Measurements from ENCODE around the gene NAALADL2. TPM values are rescaled to one million over a fixed set of nuclear protein-coding genes. Genes with fewer than 3 reads are reported as not detected.

Gene NAALADL2
- total RNA-seq, 2 experiments from 2014 or later: 0.48 TPM; not detected in 1

DNA sequence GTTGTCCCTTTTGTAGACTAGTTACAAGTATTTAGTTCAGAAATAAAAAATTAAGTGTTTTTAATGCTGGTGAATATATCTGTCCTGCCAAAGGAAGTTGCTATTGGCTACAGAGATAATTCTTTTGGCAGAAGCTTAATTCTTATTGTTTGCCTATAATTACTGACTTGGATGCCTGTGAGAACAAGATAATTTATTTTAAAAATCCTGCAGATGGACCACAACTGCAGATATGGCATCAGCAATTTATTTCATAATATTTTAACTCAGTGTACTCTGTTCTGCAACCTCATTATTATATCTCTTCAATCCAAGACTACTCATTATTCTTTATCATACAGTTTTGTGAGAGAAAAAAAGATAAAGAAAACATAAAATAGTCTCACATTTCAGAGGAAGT lies 789.8 kb downstream of the NAALADL2 start:
- no peak for DNase-seq
- Mint-ChIP-seq H3K36me3 (no peaks in the 10 kb centered on the region), H3K9me3 (peaks cover 2% of the 10 kb centered on the region), H3K27ac (no peak overlapping the region), H3K4me1 (no peaks in the 10 kb centered on the region), H3K27me3 (no peaks in the 10 kb centered on the region), H3K4me3 (no peak overlapping the region)

DNA sequence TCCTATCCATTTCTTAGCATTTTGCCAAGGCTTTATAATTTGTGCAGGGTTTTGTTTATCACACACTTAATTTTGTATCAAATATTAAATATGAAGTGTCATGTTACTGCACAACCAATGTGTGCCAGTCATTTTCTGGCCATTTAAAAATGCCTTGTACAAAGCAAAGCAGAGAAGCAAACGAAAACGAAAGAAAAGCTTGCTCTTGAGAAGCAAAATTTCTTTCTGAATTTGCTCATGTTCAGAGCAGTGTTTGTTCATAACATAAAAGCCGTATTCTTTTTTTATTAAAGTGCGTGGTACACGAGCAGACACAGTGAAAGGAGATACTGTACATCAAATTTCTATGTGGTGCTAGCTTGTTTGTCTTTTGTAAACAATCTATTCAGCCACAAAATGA lies 792.6 kb downstream of the NAALADL2 start:
- Mint-ChIP-seq H3K36me3 (no peaks in the 10 kb centered on the region), H3K27me3 (no peaks in the 10 kb centered on the region), H3K4me3 (no peak overlapping the region), H3K27ac (no peak overlapping the region), H3K4me1 (no peaks in the 10 kb centered on the region), H3K9me3 (peaks cover 2% of the 10 kb centered on the region)
- DNase-seq: no peak

DNA sequence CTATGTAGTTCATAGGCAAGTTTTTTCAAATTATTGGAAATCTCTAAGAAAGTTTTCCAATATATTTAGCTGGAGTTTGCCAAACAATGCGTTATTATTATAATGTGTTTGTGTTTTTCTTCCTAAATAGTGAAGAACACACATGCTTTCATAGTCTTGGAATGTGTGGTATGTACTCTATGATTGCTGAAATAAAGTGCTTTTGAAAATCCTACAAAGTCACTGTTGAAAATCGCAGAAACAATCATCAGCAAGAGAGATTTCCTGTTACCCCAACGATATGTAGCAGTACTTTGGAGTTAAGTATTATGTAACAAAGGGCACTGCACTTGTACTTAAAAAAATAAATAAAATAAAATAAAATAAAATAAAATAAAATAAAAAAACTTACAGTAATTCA lies 796.2 kb downstream of the NAALADL2 start:
- peaks cover 2% of the 10 kb centered on the region for H3K9me3 Mint-ChIP-seq
- no peaks in the 10 kb centered on the region for H3K27me3 Mint-ChIP-seq
- no peak for DNase-seq
- no peaks in the 10 kb centered on the region for H3K36me3 Mint-ChIP-seq
- no peak overlapping the region for H3K27ac Mint-ChIP-seq
- no peak overlapping the region for H3K4me3 Mint-ChIP-seq
- H3K4me1 Mint-ChIP-seq: no peaks in the 10 kb centered on the region

DNA sequence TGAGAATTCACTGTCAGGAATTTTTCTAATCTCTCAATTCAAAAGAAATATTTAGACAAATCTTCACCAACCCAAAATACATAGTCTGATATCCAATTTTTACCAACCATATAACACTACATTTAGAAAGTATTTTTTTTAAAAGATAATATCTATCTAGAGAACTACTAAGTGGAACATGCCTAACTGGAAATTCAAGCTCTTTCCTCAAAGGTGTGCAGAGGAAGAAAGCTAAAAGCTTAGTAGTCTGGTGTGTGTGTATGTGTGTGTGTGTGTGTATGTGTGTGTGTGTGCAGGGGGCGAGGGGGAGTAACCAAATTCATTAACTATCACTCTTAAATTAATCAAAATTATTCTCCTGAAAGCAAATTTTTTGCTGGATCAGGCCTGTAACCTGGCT lies 797.3 kb downstream of the NAALADL2 start:
- Mint-ChIP-seq H3K9me3 (peaks cover 2% of the 10 kb centered on the region), H3K4me1 (no peaks in the 10 kb centered on the region), H3K4me3 (no peak overlapping the region), H3K36me3 (no peaks in the 10 kb centered on the region), H3K27ac (no peak overlapping the region), H3K27me3 (no peaks in the 10 kb centered on the region)
- DNase-seq: no peak

DNA sequence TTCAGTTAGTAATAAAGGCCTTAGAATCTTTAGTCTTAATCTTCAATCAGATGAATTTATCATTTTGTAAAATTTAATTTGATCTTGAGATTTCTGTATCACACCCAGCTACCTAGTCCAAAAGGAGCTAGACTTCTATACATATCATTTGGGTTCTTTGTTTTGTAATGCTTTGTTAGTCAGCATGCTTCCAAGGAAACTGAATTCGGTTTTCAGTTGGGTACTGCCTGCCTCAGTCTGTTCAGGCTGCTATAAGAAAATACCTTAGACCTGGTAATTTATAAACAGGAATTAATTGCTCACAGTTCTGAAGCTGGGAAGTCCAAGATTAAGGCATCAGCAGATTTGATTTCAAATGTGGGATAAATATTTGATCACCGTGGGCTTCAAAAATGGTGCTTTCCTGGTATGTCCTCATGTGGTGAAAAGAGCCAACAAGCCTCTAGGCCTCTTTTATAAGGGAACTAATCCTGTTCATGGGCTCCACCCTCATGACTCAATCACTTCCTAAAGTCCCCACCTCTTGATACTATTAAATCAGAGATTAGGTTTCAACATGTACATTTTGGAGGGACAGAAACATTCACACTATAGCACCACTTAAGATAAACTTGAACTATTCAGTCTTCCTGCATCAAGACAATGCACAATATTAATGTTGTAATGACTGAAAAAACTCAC lies 800.7 kb downstream of the NAALADL2 start:
- H3K27ac Mint-ChIP-seq: no peak overlapping the region
- no peaks in the 10 kb centered on the region for H3K4me1 Mint-ChIP-seq
- no peak for DNase-seq
- no peaks in the 10 kb centered on the region for H3K36me3 Mint-ChIP-seq
- no peak overlapping the region for H3K4me3 Mint-ChIP-seq
- H3K27me3 Mint-ChIP-seq: no peaks in the 10 kb centered on the region
- H3K9me3 Mint-ChIP-seq: no peaks in the 10 kb centered on the region

DNA sequence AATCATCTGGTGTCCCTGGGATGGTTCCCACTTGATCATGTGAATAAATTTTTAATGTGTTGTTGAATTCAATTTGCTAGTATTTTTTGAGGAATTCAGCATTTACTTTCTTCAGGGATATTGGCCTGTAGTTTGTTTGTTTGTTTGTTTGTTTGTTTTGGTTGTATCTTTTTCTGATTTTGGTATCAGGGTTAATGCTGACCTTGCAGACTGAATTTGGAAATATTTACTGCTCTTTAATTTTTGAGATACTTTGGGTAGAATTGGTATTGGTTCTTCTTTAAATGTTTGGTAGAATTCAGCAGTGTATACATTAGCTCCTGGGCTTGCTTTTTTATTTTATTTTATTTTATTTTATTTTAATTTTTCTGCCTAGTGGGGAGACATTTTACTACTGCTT lies 803.7 kb downstream of the NAALADL2 start:
- no peak overlapping the region for H3K27ac Mint-ChIP-seq
- H3K27me3 Mint-ChIP-seq: no peaks in the 10 kb centered on the region
- no peaks in the 10 kb centered on the region for H3K4me1 Mint-ChIP-seq
- no peak for DNase-seq
- no peaks in the 10 kb centered on the region for H3K9me3 Mint-ChIP-seq
- no peaks in the 10 kb centered on the region for H3K36me3 Mint-ChIP-seq
- H3K4me3 Mint-ChIP-seq: no peak overlapping the region

DNA sequence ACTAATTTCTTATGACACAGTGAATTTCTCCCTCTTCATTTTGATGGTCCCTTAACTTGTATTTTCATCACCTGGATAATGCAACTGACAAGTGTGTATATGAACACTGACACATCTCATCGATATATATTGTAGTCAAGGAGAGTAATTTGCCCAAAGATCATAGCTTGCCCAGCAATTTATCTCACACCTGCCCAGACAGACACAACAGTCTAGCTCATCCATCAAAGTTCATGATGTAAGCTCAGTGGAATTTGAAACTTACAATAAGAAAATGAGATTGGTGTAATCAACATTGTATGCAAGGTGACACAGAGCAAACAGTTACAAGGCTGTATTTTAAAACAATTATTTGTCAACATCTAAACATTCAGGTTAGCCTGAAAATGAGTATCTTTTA lies 805.8 kb downstream of the NAALADL2 start:
- Mint-ChIP-seq H3K27ac (no peak overlapping the region), H3K36me3 (no peaks in the 10 kb centered on the region), H3K4me1 (no peaks in the 10 kb centered on the region), H3K9me3 (no peaks in the 10 kb centered on the region), H3K27me3 (no peaks in the 10 kb centered on the region), H3K4me3 (no peak overlapping the region)
- DNase-seq: no peak

DNA sequence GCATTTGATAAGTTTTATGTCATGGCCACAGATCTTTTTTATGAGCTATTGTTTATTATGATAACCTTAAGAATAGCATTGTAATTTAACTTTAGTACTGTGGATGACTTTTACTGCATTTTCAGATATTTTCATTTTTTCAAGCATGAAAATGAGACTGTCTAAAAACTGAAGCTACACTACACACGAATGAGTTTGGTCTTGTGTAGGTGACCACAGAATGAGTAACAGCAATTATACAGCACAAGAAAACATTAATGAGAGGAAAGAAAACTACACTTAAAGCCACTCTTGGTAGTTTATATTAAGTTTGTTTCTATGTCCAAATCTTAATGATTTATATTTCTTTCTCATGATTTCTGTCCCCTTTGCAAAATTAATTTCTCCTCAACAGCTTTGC lies 809.2 kb downstream of the NAALADL2 start:
- no peaks in the 10 kb centered on the region for H3K27me3 Mint-ChIP-seq
- DNase-seq: no peak
- no peak overlapping the region for H3K27ac Mint-ChIP-seq
- H3K4me1 Mint-ChIP-seq: no peaks in the 10 kb centered on the region
- H3K36me3 Mint-ChIP-seq: no peaks in the 10 kb centered on the region
- no peak overlapping the region for H3K4me3 Mint-ChIP-seq
- H3K9me3 Mint-ChIP-seq: no peaks in the 10 kb centered on the region

DNA sequence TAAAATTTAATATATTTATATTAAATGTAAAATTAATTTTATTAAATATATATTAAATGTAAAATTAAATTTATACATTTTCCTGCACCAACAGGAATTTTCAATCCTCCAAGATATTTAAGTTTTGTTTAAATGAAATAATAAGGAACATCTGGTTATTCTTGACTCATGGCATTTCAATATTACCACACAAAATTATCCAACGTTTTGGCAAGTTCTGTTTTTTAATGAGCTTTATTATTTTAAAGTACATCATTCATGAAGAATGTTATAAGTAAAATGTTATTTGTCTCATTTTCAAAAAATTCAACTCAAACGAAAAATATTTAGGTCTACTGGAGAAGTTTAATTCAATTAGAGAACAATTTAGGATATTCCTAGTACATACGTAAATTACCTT lies 811.4 kb downstream of the NAALADL2 start:
- Mint-ChIP-seq H3K4me1 (no peaks in the 10 kb centered on the region), H3K9me3 (no peaks in the 10 kb centered on the region), H3K27ac (no peak overlapping the region), H3K27me3 (no peaks in the 10 kb centered on the region), H3K36me3 (no peaks in the 10 kb centered on the region), H3K4me3 (no peak overlapping the region)
- no peak for DNase-seq

DNA sequence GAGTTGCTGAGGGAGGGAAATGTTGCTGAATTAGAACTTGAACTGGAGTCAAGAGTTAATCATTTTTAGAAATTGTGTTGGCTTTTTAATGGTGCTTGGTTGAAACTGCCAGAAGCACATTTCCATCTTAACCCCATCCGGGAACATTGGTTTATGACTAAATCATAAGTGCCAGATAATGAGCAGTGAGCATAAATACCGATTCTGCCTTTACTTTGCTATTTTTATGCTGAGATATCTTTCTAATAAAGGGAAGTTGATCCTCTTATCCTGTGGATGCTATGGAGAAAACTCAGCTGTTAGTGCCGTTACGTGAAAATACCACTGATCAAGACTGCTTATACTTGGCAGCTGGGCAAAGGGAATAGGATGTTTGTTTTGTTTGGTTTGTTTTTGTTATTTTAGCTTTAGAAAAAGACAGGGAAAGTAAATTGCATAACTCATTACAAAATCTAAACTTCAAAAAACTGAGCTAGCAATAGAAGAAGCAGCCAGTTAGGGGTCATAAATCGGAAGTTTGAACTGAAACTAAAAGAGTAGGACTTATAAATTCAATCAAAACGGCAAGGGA lies 813.1 kb downstream of the NAALADL2 start:
- H3K27me3 Mint-ChIP-seq: no peaks in the 10 kb centered on the region
- H3K9me3 Mint-ChIP-seq: no peaks in the 10 kb centered on the region
- H3K4me3 Mint-ChIP-seq: no peak overlapping the region
- H3K4me1 Mint-ChIP-seq: no peaks in the 10 kb centered on the region
- H3K27ac Mint-ChIP-seq: no peak overlapping the region
- H3K36me3 Mint-ChIP-seq: no peaks in the 10 kb centered on the region
- no peak for DNase-seq

DNA sequence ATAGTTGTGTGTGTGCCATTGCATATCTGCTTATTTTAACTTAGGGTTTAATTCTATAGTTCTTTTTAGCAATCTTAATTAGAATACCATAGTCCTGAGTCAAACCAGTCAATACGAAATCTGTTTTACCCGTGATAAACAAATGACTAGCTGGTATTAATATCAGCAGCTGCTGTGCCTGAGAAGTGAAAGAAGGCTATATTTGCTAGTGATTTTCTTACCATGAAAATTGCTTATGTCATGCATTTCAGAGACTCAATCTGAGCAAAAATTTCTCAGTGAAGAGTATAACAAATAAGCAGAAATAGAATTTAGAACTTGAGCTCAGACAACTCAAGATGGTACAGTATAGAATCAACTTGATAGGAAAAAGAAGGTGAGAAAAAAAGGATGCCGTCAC lies 820.4 kb downstream of the NAALADL2 start:
- DNase-seq: no peak
- Mint-ChIP-seq H3K4me3 (no peak overlapping the region), H3K27me3 (no peaks in the 10 kb centered on the region)

DNA sequence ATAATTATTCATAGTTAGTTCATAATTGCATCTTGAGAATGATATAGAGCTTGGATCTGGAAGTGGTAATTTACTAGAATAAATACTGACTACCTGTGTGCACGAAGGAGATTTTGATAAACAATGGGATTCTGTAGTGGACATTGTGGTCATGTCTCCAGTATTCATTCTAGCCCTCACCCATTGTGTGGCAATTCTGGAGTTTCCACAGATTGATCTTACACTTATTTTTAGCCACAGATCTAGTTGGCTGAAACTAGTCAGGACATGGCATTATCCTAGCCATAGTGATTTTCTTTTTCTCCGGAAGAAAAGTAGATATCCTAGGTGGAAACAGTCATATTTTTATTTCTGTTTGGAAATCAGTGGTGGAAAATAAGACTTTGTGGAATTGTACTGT lies 833.1 kb downstream of the NAALADL2 start:
- H3K4me3 Mint-ChIP-seq: no peak overlapping the region
- no peak overlapping the region for H3K27ac Mint-ChIP-seq
- H3K36me3 Mint-ChIP-seq: no peaks in the 10 kb centered on the region
- no peaks in the 10 kb centered on the region for H3K4me1 Mint-ChIP-seq
- H3K27me3 Mint-ChIP-seq: no peaks in the 10 kb centered on the region
- H3K9me3 Mint-ChIP-seq: no peaks in the 10 kb centered on the region
- no peak for DNase-seq

More for the DNA sequence above, 820.4 kb downstream of the NAALADL2 start:
- H3K36me3 Mint-ChIP-seq: no peaks in the 10 kb centered on the region
- no peaks in the 10 kb centered on the region for H3K4me1 Mint-ChIP-seq
- H3K27ac Mint-ChIP-seq: no peak overlapping the region
- peaks cover 2% of the 10 kb centered on the region for H3K9me3 Mint-ChIP-seq

DNA sequence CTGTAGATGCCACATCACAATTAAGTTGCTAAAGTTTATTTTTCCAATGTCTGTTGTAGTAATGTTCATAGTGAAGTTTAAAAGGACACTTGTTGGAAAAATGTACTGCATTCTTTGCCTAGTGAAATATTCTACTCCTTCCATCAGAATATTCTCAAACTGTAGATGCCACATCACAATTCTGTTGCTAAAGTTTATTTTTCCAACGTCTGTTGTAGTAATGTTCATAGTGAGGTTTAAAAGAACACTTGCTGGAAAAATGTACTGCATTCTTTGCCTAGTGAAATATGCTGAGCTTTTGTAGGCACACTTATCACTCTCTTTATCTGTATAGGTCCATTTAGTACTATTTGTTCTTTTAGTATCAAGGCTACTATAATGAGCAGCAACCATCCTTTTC lies 836.1 kb downstream of the NAALADL2 start:
- no peak for DNase-seq
- no peak overlapping the region for H3K27ac Mint-ChIP-seq
- H3K9me3 Mint-ChIP-seq: no peaks in the 10 kb centered on the region
- H3K4me1 Mint-ChIP-seq: no peaks in the 10 kb centered on the region
- no peak overlapping the region for H3K4me3 Mint-ChIP-seq
- H3K36me3 Mint-ChIP-seq: no peaks in the 10 kb centered on the region
- H3K27me3 Mint-ChIP-seq: no peaks in the 10 kb centered on the region

DNA sequence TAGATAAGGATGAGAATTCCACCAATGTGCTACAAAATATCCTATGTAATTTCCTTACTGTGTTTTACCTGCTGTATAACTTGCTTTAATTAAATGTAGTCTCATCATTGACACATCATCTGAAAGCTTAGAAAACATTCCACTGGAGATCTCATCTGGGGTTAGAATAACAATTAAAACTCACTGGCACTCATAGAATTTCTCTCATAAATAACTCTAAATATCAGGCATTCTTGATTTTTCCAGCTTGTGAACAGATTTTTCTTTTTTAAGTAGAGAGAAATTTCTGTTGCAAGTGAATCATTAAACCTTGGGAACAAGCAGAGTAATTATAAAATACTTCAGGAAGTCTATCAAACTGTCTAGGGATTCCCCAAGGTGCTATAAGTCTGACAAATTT lies 843.8 kb downstream of the NAALADL2 start:
- Mint-ChIP-seq H3K27me3 (no peaks in the 10 kb centered on the region), H3K9me3 (no peaks in the 10 kb centered on the region), H3K4me1 (no peaks in the 10 kb centered on the region), H3K4me3 (no peak overlapping the region), H3K27ac (no peak overlapping the region), H3K36me3 (no peaks in the 10 kb centered on the region)
- no peak for DNase-seq

DNA sequence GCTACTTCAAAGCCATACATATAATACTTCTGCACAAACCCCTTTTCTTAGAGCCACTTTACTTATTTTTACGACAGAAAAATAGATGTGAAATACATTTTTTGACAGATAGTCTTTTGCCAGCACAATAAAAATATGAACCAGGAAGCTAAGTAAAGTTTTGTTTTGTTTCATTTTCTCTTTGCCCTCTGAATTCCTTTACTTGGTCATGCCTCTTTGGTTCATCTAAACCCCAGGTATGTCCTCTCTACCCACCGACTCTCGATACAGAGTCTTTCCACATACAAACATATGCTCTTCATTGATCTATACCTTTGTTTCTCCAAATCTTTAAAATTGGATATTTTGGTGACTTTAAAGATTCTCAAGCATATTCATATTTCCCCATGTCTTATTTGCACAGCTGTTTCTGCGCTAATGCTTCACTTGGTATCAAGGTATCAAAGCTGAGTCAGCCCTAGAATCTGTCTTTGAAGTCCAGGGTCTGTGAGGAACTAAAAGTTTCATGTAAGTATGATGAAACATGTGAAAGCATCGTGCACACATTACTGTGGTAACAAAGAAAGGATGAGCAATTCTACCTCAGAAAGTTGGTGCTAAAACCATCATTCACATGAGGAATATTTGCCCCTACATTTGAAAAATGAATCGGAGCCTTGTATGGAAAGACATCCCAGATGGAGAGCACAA lies 845.4 kb downstream of the NAALADL2 start:
- no peak overlapping the region for H3K27ac Mint-ChIP-seq

DNA sequence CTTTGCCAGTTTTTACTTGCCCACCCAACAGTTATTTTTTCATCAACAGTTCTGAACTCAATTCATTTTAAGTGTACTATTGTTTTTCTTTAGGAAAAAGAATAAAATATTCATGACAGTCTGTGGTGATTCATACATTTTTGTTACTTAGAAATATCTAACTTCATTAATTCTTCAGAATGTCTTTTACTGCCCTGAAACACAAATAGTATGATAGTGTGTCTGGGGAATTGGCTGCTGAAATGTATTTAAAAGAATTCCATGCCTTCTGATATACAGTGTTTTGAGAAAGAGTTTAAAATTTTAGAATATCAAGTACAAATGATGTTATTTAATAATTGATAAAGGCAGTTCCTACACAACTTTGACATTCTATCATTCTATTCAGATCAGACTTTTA lies 854.1 kb downstream of the NAALADL2 start:
- Mint-ChIP-seq H3K27ac (no peak overlapping the region), H3K4me3 (no peak overlapping the region), H3K4me1 (no peaks in the 10 kb centered on the region), H3K27me3 (no peaks in the 10 kb centered on the region), H3K36me3 (no peaks in the 10 kb centered on the region), H3K9me3 (peaks cover under 1% of the 10 kb centered on the region)
- no peak for DNase-seq

More for the DNA sequence above, 845.4 kb downstream of the NAALADL2 start:
- no peaks in the 10 kb centered on the region for H3K4me1 Mint-ChIP-seq
- H3K36me3 Mint-ChIP-seq: no peaks in the 10 kb centered on the region
- H3K9me3 Mint-ChIP-seq: no peaks in the 10 kb centered on the region
- no peak for DNase-seq
- no peaks in the 10 kb centered on the region for H3K27me3 Mint-ChIP-seq
- H3K4me3 Mint-ChIP-seq: no peak overlapping the region

Measured in activated naive CD8-positive, alpha-beta T cell treated with anti-CD3 and anti-CD28 coated beads for 36 hours (primary cell).